HG03159 (cell line): ENCODE data around the gene MUC6.

Experiments
- ATAC-seq: cut with Tn5 transposase; IDR thresholded peaks from one replicate; pipeline ENCODE4 v1.9.1; 2021; ENCODE audit warnings: mild to moderate bottlenecking, moderate library complexity; ENCODE audit not compliant: unreplicated experiment

Gene MUC6

GRCh38 chr11:1036303-1036923 lies at the start of gene MUC6:
TSS of gene MUC6 (minus strand) at chr11:1036718. CDS start at chr11:1036655, 63 bp downstream.
- no peak for ATAC-seq

DNA sequence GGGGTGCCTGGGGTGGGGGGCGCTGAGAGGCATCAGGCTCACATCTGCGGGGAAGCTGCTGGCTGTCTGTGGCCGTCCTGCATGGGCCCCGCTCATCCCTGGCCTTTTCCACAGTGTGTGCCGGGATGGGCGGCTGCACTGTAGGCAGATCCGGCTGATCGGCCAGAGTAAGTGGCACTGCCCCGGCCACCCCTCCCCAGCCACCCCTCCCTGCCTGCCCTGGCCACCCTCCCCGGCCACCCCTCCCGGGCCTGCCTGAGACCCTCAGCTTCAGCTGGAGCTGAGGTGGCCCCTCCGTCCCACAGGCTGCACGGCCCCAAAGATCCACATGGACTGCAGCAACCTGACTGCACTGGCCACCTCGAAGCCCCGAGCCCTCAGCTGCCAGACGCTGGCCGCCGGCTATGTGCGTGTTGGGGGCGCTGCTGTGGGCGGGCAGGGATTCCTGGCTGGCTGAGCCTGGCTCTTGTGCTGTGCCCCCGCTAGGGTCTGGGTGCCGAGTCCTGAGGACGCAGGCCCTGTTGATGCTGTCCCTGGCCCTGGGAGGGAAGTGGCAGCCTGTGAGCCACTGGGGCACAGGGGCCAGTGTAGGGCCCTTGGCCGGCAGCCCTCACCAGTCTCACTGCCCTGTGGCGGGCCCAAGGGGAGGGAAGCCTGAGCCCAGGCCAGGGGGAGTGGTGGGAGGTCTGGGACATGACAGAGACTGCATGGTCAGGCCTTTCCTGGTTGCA lies 49.1 kb upstream of the MUC6 start:
- no peak for ATAC-seq

DNA sequence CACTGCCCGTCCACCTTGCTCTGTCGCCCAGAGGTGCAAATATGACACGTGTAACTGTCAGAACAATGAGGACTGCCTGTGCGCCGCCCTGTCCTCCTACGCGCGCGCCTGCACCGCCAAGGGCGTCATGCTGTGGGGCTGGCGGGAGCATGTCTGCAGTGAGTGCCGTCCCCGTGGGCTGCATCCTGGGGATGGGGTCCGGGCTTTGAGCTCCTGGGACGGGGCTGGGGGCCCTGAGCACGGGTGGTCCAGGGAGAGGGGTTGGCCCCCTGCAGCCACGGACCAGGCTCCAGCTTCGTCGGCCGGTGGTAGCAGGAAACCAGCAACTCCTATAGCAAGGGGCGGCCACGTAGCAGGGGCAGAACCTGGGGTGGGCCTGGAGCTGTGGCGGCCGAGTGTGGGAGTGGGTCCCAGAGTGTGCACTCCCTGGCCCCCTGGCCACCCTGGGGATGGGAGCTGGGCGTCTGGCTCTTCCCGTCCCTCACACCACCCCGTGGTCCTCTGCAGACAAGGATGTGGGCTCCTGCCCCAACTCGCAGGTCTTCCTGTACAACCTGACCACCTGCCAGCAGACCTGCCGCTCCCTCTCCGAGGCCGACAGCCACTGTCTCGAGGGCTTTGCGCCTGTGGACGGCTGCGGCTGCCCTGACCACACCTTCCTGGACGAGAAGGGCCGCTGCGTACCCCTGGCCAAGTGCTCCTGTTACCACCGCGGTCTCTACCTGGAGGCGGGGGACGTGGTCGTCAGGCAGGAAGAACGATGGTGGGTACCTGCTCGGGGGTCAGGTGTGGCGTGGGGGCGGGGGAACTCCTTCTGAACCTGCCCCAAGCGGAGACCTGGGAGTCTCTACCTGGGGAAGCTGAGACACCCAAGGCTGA lies 48.3 kb upstream of the MUC6 start:
- no peak for ATAC-seq

DNA sequence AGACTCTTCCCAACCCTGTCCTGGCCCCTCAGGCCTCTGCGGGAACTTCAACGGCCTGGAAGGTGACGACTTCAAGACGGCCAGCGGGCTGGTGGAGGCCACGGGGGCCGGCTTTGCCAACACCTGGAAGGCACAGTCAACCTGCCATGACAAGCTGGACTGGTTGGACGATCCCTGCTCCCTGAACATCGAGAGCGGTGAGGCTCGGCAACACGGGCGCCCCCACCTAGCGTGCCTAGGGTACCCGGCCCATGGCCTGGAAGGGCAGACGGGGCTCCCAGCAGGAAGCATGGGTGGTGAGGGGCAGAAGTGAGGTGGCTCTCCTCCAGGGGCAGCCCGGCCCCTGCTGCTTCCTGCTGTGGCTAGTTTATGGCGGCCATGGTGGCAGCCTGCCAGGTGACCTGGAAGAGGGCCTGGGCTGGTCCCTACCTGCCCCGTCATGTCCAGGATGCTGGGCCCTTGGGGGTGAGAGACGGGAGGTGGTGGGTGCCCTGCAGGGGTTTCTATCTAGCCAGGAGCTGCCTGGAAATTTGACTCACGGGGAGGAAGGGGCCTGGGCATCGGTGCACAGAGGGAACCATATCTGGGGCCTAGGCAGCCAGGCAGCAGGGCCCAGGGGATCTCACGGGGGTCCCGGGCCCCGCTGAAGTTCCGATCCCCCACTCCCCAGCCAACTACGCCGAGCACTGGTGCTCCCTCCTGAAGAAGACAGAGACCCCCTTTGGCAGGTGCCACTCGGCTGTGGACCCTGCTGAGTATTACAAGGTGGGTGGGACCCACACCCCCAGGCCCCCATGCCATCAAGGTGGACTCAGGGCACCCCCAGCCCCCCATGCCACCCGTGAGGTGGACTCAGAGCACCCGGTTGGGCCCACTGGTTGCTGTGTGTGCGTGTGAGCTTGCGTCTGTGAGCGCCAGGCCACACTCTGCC lies 47.4 kb upstream of the MUC6 start:
- no peak for ATAC-seq

- ATAC-seq: no peak
Measured at GRCh38 chr11:1082728-1083620, 46.5 kb upstream of the MUC6 start.

DNA sequence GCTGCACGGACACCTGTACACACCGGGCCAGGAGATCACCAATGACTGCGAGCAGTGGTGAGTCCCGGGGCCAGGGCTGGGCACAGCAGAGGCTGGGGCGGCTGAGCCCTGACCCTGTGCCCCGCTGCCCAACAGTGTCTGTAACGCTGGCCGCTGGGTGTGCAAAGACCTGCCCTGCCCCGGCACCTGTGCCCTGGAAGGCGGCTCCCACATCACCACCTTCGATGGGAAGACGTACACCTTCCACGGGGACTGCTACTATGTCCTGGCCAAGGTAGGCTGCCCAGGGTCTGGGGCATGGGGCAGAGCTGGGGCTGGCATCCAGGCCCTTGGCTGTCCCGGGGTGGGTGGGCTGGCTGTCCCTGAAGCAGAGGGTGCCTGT lies 45.8 kb upstream of the MUC6 start:
- no peak for ATAC-seq

GRCh38 chr11:1081601-1082311 lies 45.2 kb upstream of the MUC6 start:
- no peak for ATAC-seq

DNA sequence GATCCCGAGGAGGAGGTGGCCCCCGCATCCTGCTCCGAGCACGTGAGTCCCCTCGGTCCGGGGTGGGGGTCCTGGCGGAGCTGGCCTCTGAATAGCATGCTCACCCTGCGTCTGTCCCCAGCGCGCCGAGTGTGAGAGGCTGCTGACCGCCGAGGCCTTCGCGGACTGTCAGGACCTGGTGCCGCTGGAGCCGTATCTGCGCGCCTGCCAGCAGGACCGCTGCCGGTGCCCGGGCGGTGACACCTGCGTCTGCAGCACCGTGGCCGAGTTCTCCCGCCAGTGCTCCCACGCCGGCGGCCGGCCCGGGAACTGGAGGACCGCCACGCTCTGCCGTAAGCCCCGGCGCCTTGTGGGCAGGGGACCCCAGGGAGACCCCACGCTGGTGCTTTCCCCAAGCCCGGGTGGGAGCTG lies 41.7 kb upstream of the MUC6 start:
- no peak for ATAC-seq

GRCh38 chr11:1077417-1078119 lies 41.0 kb upstream of the MUC6 start:
- no peak for ATAC-seq

DNA sequence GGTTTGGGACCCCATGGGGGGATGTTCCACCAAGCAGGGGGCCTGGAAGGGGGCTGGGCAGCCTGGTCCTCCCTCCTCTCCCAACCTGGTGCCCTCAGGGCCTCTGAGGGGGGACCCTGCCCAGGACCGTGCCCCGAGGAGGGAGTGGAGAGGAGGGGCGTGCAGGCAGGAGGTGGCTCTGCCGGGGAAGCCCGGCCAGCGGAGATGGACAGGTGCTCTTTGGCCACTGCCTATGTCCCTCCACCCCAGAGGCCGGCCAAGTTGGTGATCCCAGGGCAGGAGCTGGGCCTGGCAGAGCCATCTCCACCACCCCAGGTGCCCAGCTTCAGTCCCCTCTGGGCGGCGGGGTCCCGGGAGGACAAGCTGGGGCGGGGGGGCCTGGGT lies 40.5 kb upstream of the MUC6 start:
- no peak for ATAC-seq

- no peak for ATAC-seq
Measured at GRCh38 chr11:1076061-1076665, 39.6 kb upstream of the MUC6 start.

DNA sequence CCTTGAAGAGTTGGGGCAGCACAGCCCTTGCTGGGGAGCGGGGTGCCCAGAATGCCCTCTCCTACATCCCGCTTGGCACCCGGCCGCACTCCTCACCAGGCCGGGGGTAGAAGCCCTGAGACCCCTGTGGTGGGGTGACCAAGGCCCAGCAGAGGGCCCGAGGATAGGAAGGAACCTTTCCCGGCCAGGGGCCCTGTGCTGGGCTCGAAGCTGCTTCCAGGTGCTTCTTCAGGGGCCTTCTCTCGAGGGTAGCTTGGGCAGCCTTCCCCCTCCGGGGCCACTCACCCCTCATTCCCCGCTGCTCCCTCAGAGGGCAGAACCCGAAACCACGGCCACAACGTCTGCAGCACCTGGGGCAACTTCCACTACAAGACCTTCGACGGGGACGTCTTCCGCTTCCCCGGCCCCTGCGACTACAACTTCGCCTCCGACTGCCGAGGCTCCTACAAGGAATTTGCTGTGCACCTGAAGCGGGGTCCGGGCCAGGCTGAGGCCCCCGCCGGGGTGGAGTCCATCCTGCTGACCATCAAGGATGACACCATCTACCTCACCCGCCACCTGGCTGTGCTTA lies 38.9 kb upstream of the MUC6 start:
- ATAC-seq: no peak

- no peak for ATAC-seq
Measured at GRCh38 chr11:1074244-1075221, 38.0 kb upstream of the MUC6 start, which contains the start of gene MUC2. TSS of gene MUC2 (plus strand) at chr11:1074874.

- ATAC-seq: no peak
Measured at GRCh38 chr11:1073851-1074243, 37.3 kb upstream of the MUC6 start.

DNA sequence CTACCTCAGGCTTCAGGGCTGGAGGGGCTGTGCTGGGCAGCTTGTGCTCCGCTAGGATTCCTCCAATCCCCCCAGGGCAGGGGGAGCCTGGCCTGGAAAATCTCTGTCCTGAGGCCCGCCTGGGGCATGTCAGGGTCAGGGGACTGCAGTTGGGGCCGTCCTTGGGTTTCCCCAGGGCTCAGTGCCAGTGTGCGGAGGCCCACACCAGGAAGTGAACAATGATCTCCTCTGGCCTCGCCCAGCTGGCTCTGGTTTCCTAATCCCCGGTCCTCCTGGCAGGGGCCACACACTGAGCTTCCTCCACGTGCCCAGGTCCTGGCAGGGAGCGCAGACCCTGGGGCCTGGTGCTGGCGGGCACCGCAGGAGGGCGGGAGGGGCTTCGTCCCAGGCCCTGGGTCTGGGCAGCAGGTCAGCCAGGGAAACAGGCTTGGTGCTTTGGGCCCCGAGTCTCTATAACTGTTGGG lies 36.8 kb upstream of the MUC6 start:
- ATAC-seq: no peak

DNA sequence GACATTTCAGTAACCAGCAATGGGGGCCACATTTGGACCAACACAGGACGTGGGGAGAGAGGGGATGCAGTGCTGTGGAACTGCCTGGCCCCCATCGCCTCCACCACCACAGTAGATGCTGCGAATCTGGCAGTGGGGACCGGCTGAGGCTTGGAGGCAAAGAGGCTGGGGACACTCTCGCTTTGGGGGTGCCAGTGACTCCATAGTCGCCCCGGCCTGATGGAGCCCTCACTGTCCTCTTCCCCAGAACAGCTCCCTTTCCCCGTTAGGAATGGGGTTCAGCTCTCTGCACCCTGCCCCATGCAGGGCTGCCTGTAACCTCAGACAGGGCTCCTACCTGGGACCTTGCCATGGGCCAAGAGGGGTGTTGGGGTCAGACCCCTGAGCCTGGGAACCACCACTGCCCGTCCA lies 36.3 kb upstream of the MUC6 start:
- ATAC-seq: no peak
